Osteocyte (in vitro differentiated cells): ENCODE results near the gene PCGF2. TPM values are rescaled to one million over a fixed set of nuclear protein-coding genes. Genes with fewer than 3 reads are reported as not detected.
A peak's percentile ranks its signal among the peaks of the same experiment; 100 is the strongest.

Source experiments
- DNase-seq: peaks from one replicate; pipeline ENCODE4 v3.0.0; 2021; ENCODE audit warnings: mixed read lengths; ENCODE audit not compliant: unreplicated experiment; ENCODE audit errors: extremely low spot score
- H3K27ac Mint-ChIP-seq: one replicate; pipeline ENCODE4 v1.8.0; 2021; ENCODE audit warnings: mild to moderate bottlenecking, mixed read lengths; ENCODE audit not compliant: unreplicated experiment
- H3K27me3 Mint-ChIP-seq: one replicate; pipeline ENCODE4 v1.8.0; 2021; ENCODE audit warnings: mixed read lengths; ENCODE audit not compliant: unreplicated experiment
- H3K36me3 Mint-ChIP-seq: one replicate; pipeline ENCODE4 v1.8.0; 2021; ENCODE audit warnings: mixed read lengths; ENCODE audit not compliant: unreplicated experiment
- H3K4me1 Mint-ChIP-seq: one replicate; pipeline ENCODE4 v1.8.0; 2021; ENCODE audit warnings: mixed read lengths; ENCODE audit not compliant: unreplicated experiment
- H3K4me3 Mint-ChIP-seq: one replicate; pipeline ENCODE4 v1.8.0; 2021; ENCODE audit warnings: mild to moderate bottlenecking, moderate library complexity, mixed read lengths; ENCODE audit not compliant: unreplicated experiment
- H3K9me3 Mint-ChIP-seq: one replicate; pipeline ENCODE4 v1.8.0; 2021; ENCODE audit warnings: mixed read lengths; ENCODE audit not compliant: unreplicated experiment
- total RNA-seq: library from RNA; stranded (reverse); gene quantifications from 2 replicates; pipeline ENCODE4 v1.2.1, GENCODE V29; 2021
- TF ChIP-seq, protein P1 (sequence below): fragments of 200-600 bp; sonication (generic); IDR thresholded peaks from 2 replicates; pipeline ENCODE4 v1.5.0; 2021; ENCODE audit warnings: antibody characterized with exemption, mild to moderate bottlenecking, moderate library complexity

PCGF2 gene
- total RNA-seq, 1 donor from 2014 or later, result 66.9 TPM

DNA sequence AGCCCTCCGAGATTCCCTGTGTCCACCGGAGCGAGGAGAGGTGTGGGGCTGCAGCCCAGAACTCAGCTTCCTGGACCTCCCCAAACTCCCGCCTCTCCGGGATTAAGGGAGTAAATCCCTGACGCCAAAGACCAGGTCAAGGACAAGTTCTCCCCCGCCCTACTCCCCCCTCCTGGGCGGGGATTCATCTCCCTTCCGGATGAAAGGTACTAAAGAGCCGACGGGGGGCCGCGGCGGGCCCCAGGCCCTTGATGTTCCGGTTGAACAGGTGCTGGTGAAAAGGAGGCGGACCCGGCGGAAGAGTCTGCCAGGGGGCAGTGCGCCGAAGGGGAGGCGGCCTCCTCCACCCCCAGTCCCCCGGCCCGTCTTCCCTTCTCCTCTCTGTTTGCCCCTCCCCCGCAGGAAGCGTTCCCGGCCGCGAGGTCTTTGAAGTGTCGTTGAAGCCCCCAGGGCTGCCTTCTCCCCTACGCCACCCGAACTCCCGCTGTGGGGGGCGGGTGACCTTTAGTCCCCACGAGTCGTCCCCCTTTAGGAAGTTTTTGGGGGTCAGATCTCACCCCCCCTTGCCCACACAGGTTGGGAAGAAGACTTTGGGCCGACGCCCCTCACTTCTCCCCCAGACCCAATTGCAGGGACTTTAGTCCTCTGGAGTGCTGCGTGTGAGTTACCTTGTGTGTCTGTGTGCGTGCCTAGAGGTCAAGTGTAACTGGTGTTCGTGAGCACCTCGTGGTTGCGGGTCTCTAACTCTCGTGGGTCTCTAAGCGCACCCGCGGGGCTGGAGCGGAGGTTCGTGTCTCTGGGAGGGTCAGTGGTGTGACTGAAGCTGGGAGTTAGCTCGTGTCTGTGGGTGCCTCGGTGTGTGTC lies 44.2 kb downstream of the PCGF2 start:
- no peaks in the 10 kb centered on the region for H3K9me3 Mint-ChIP-seq
- H3K4me3 Mint-ChIP-seq, result peak overlapping the region; percentile 87
- H3K27me3 Mint-ChIP-seq, result no peaks in the 10 kb centered on the region
- H3K36me3 Mint-ChIP-seq, result peaks cover 5% of the 10 kb centered on the region
- no peak for DNase-seq
- peaks cover 57% of the 10 kb centered on the region for H3K4me1 Mint-ChIP-seq
- TF ChIP-seq, protein P1, sequence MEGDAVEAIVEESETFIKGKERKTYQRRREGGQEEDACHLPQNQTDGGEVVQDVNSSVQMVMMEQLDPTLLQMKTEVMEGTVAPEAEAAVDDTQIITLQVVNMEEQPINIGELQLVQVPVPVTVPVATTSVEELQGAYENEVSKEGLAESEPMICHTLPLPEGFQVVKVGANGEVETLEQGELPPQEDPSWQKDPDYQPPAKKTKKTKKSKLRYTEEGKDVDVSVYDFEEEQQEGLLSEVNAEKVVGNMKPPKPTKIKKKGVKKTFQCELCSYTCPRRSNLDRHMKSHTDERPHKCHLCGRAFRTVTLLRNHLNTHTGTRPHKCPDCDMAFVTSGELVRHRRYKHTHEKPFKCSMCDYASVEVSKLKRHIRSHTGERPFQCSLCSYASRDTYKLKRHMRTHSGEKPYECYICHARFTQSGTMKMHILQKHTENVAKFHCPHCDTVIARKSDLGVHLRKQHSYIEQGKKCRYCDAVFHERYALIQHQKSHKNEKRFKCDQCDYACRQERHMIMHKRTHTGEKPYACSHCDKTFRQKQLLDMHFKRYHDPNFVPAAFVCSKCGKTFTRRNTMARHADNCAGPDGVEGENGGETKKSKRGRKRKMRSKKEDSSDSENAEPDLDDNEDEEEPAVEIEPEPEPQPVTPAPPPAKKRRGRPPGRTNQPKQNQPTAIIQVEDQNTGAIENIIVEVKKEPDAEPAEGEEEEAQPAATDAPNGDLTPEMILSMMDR, result no peak
- peak overlapping the region; percentile 95 for H3K27ac Mint-ChIP-seq

DNA sequence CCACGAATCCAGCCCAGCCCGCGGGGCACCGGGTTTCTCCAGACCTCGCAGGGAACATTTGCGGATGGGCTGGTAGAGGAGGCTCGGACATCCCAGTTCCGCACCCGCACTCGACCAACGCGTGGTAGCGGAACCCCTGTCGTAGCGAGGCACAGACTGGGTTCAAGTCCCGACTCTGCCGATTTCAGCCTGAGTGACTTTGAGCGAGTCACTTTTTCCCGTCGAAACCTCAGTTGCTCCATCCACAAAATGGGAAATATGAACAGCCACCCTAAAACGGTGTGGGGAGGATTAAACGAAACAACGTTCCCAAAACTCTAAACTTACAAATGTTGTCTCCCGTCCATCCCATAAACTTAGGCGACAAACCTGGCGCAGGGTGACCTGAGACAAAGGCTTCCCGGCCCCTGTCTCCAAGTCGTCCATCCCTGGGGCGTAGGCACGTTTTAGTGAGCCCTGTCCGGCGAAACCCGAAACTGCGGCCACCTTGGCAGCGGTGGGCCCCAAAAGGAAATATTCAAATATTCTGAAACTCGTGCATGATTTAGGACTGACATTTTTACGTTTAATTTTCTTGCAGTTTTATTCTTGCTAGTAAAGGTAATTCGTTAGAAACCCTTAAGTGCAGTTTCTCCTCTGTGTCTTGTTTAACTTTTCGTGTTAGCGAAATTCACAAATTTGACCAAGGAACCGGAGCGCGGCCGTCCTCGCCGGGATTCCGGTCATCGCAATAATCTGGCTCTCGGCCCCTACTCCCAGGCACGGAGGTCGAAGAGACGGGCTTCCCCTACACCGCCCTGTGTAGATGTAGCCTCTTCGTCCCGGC lies 45.0 kb downstream of the PCGF2 start:
- H3K27me3 Mint-ChIP-seq, result no peaks in the 10 kb centered on the region
- H3K4me3 Mint-ChIP-seq, result peak overlapping the region; percentile 87
- peaks cover 5% of the 10 kb centered on the region for H3K36me3 Mint-ChIP-seq
- DNase-seq, result no peak
- peaks cover 57% of the 10 kb centered on the region for H3K4me1 Mint-ChIP-seq
- peak overlapping the region; percentile 95 for H3K27ac Mint-ChIP-seq
- TF ChIP-seq, protein P1, result no peak
- no peaks in the 10 kb centered on the region for H3K9me3 Mint-ChIP-seq

DNA sequence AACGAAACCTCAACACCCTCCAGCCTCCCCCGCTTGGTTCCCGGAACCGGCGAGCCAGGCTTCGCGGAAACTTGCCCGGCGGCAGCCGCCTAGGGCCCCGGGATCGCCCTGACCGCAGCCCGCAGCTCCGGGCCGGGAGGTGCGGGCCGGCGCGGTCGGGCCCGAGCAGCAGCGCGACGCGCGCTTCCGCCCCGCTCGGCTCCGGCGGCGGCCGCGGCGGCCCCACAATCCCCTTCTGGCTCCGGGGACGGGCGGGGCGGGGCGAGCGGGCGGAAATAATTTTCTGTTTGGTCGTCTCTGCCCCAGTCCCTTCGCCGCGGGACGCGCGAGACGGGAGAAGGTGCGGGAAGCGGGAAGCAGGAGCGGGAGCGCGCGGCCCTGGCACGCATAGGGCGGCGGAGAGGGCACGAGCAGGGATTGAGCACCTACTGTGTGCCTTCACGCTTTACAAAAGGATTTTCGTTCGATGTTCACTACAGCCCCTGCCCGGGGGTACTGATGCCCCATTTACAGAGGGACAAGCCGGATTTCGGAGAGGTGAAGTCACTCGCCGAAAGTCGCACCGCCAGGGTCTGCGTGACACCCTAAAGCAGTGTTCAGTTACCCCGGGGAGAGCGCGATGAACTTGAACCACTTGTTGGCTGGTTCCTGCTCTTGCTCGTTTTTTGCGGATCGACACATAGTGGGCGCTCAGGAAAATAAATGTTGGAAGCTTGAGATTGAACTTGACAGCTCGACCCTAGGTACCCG lies 45.8 kb downstream of the PCGF2 start:
- Mint-ChIP-seq H3K4me3 (peak overlapping the region; percentile 87), H3K4me1 (peaks cover 49% of the 10 kb centered on the region), H3K27ac (peak overlapping the region; percentile 95), H3K9me3 (no peaks in the 10 kb centered on the region), H3K27me3 (peaks cover 2% of the 10 kb centered on the region), H3K36me3 (peaks cover 2% of the 10 kb centered on the region)
- TF ChIP-seq, protein P1, result no peak
- DNase-seq, result peak; percentile 93

DNA sequence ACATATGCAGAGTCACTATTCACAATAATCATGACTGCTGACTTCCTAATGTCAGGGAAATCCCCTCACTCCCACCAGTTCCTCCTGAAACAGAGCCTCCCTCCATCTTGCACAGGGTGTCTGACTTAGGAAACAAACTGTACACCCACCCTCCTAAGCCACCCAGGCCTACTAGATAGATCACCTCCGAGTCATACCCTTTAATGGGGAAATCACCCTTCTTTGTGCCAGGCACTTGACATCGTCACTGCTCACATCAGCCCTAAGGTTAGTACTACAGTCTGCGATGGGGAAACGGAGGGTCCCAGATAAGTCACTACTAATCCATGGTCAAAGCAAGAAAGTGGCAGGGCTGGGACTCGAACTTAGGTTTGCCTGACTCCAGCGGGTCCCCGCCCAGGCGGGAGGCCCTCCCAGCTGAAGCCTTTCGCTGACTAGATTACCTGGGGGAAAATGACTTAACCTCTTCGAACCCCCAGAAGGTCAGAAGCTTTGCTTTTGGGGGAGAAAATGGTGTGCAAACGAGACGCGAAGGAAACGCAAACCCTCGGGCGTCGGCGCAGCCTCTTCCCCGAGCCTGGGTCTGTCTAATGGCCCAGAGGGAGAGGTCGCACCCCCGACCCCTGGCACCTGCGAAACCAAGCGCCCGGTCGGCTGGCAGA lies 46.5 kb downstream of the PCGF2 start:
- TF ChIP-seq, protein P1, result no peak
- H3K4me1 Mint-ChIP-seq, result peaks cover 42% of the 10 kb centered on the region
- H3K27me3 Mint-ChIP-seq, result peaks cover 2% of the 10 kb centered on the region
- DNase-seq, result no peak
- peaks cover 2% of the 10 kb centered on the region for H3K36me3 Mint-ChIP-seq
- peak overlapping the region; percentile 83 for H3K27ac Mint-ChIP-seq
- no peaks in the 10 kb centered on the region for H3K9me3 Mint-ChIP-seq
- H3K4me3 Mint-ChIP-seq, result peak overlapping the region; percentile 78
